Right atrium auricular region (tissue), 2 donors: ENCODE measurements around the gene ARMC9. TPM values are rescaled to one million over a fixed set of nuclear protein-coding genes. Genes with fewer than 3 reads are reported as not detected.

Source experiments
- DNase-seq: peaks from one replicate; pipeline ENCODE4 v3.0.0-alpha.2; 2019; ENCODE audit warnings: low spot score
- H3K27ac ChIP-seq, 2 donors: fragments of 200-600 bp; sonication (generic); 1 replicate in 1 of 2; 2 replicates in 1 of 2; pipeline ENCODE4 v1.5.1; 2016 to 2019
- H3K27me3 ChIP-seq, 2 donors: fragments of 200-600 bp; sonication (generic); one replicate each; pipeline versions ENCODE4 v1.5.1 to v1.6.0; 2017 to 2019
- H3K36me3 ChIP-seq: fragments of 200-600 bp; sonication (generic); one replicate; pipeline ENCODE4 v1.5.1; 2016
- H3K4me1 ChIP-seq, 2 donors: fragments of 200-600 bp; sonication (generic); one replicate each; pipeline versions ENCODE4 v1.5.1 to v1.6.0; 2017 to 2019
- H3K4me3 ChIP-seq, 2 donors: fragments of 200-600 bp; sonication (generic); 1 replicate in 1 of 2; 2 replicates in 1 of 2; pipeline ENCODE4 v1.5.1; 2017 to 2019; ENCODE audit warnings: mild to moderate bottlenecking in 1 of 2, moderate library complexity in 1 of 2
- H3K9me3 ChIP-seq, 2 donors: fragments of 200-600 bp; sonication (generic); one replicate each; pipeline ENCODE4 v1.5.1; 2019
- CTCF ChIP-seq, 2 donors: fragments of 200-600 bp; sonication (generic); IDR thresholded peaks; one replicate each; pipeline ENCODE4 v1.5.1; 2019; ENCODE audit warnings: antibody characterized with exemption in 2 of 2
- total RNA-seq, 2 donors: library from RNA; depleted of rRNA; stranded (reverse); fragments of >200 nt; gene quantifications; one replicate each; pipeline ENCODE4 v1.1.0, GENCODE V29; 2016

ARMC9 gene
- total RNA-seq, 2 donors from 2014 or later, result 2.0 to 2.9 TPM

DNA sequence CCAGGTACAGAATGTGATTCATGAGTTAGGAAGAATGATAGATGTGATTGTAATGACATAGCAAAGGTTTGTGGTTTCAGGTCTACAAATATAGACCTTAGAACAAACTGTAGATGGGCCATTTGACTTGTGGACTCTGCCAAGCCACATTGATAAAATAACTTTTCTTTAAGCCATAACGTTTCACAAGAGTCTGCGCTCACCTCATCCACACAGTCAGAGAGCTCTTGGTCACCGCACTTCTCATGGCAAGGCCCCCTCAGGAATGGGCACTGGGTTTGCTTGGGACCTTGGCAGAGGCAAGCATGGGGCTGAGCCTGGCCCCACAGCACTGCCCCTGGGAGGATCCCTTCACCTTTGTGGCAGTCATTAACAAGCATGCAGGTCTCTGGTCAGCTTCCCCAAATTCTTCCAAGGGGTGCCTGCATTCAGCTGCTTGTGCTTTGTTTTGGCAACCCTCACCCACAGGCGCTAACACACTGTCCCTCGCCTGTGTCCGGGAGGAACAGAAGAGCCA, 14.0 kb downstream of the ARMC9 start:
- H3K36me3 ChIP-seq, result no peaks in the 10 kb centered on the region
- no peak for DNase-seq
- no peak overlapping the region for H3K4me3 ChIP-seq
- no peaks in the 10 kb centered on the region for H3K27me3 ChIP-seq
- no peak for TF ChIP-seq CTCF (IDR thresholded peaks at IDR 0.05)
- H3K9me3 ChIP-seq, result no peaks in the 10 kb centered on the region
- H3K27ac ChIP-seq, result no peak overlapping the region
- no peaks in the 10 kb centered on the region for H3K4me1 ChIP-seq

GRCh38 chr2:231213931-231214642, 15.7 kb downstream of the ARMC9 start:
- Histone ChIP-seq H3K36me3 (no peaks in the 10 kb centered on the region), H3K4me3 (no peak overlapping the region), H3K4me1 (no peaks in the 10 kb centered on the region), H3K9me3 (no peaks in the 10 kb centered on the region), H3K27ac (no peak overlapping the region), H3K27me3 (no peaks in the 10 kb centered on the region)
- TF ChIP-seq CTCF (IDR thresholded peaks at IDR 0.05), result no peak
- DNase-seq, result no peak

- Histone ChIP-seq H3K4me1 (no peaks in the 10 kb centered on the region), H3K9me3 (no peaks in the 10 kb centered on the region), H3K4me3 (no peak overlapping the region), H3K27ac (no peak overlapping the region), H3K36me3 (no peaks in the 10 kb centered on the region), H3K27me3 (no peaks in the 10 kb centered on the region)
- TF ChIP-seq CTCF (IDR thresholded peaks at IDR 0.05), result no peak
- no peak for DNase-seq
Measured at GRCh38 chr2:231218366-231218765, 19.9 kb downstream of the ARMC9 start.

DNA sequence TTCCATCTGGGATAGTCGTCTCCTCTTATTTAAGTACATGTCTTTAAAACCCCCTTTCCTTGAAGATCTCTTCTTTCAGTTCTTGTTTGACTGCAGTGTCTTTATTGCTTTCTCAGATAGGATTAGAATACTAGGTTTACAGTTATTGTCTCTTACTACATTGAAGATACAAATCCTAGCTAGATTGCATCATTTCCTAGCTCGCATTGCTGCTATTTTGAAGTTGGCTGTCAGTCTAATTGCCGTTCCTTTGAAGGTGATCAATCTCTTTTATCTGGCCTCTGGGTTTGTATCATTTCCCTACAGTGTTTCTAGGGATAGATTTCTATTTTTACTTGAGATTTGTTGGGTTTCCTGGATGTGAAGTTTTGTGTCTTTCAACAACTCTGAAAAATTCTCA, 20.9 kb downstream of the ARMC9 start:
- H3K4me1 ChIP-seq, result no peaks in the 10 kb centered on the region
- H3K36me3 ChIP-seq, result no peaks in the 10 kb centered on the region
- TF ChIP-seq CTCF (IDR thresholded peaks at IDR 0.05), result no peak
- no peak for DNase-seq
- H3K4me3 ChIP-seq, result no peak overlapping the region
- no peaks in the 10 kb centered on the region for H3K9me3 ChIP-seq
- H3K27me3 ChIP-seq, result no peaks in the 10 kb centered on the region
- H3K27ac ChIP-seq, result no peak overlapping the region

- no peak overlapping the region for H3K27ac ChIP-seq
- no peak for DNase-seq
- no peaks in the 10 kb centered on the region for H3K9me3 ChIP-seq
- no peaks in the 10 kb centered on the region for H3K36me3 ChIP-seq
- no peaks in the 10 kb centered on the region for H3K4me1 ChIP-seq
- H3K27me3 ChIP-seq, result no peaks in the 10 kb centered on the region
- no peak overlapping the region for H3K4me3 ChIP-seq
- no peak for TF ChIP-seq CTCF (IDR thresholded peaks at IDR 0.05)
Measured at GRCh38 chr2:231221761-231222160, 23.3 kb downstream of the ARMC9 start.
